DOHH2 (cell line): ENCODE measurements around the gene SEC14L2.

Experiments
- CTCF ChIP-seq: fragments of 200-600 bp; sonication (generic); IDR thresholded peaks from one replicate; pipeline ENCODE4 v1.5.1; 2014; ENCODE audit warnings: antibody characterized with exemption, mild to moderate bottlenecking, low read depth, low read length; ENCODE audit not compliant: poor library complexity, severe bottlenecking
- EZH2phosphoT487 ChIP-seq: fragments of 200-600 bp; sonication (generic); IDR thresholded peaks from 2 replicates; pipeline ENCODE4 v1.6.1; 2017; ENCODE audit warnings: borderline replicate concordance, mild to moderate bottlenecking, antibody characterized with exemption, low read length, moderate library complexity, mixed read lengths

- TF ChIP-seq CTCF, result no peak
- no peak for TF ChIP-seq EZH2phosphoT487
Observed at GRCh38 chr22:30405731-30406130, 8.9 kb downstream of the SEC14L2 start.
